ENCODE measurements around the gene FAM120B. TPM values are rescaled to one million over a fixed set of nuclear protein-coding genes. Genes with fewer than 3 reads are reported as not detected.

FAM120B gene
- total RNA-seq, 1 donor from 2014 or later = 25.2 TPM

DNA sequence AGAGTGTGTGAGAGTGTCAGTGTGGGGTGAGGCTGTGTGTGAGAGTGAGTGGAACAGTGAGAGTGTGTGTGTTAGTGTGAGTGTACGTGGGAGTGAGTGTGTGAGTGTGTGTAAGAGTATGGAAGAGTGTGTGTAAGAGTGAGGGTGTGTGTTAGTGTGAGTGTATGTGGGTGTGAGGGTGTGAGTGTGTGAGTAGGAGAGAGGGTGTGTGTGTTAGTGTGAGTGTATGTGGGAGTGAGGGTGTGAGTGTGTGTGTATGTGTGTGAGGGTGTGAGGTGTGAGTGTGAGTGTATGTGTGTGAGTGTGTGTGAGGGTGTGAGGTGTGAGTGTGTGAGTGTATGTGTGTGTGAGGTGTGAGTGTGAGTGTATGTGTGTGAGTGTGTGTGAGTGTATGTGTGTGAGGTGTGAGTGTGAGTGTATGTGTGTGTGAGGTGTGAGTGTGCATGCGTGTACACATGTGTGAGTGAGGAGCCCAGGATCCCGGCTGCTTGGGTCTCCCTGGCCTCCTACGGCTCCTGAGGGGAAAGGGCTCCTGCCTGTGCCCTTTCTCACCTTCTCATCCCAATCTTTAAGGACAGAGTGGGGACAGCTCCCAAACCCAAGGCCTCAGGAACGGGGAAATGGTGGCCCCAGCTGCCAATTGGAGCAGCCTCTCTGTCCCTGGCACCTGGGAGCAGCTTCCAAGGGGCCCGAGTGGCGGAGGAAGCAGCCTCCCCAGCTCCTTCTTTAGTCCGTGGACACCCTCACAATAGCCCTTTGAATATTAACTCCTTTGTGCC lies 146.4 kb downstream of the FAM120B start:
- intact Hi-C loops (cut with micrococcal nuclease) = no loop called here

DNA sequence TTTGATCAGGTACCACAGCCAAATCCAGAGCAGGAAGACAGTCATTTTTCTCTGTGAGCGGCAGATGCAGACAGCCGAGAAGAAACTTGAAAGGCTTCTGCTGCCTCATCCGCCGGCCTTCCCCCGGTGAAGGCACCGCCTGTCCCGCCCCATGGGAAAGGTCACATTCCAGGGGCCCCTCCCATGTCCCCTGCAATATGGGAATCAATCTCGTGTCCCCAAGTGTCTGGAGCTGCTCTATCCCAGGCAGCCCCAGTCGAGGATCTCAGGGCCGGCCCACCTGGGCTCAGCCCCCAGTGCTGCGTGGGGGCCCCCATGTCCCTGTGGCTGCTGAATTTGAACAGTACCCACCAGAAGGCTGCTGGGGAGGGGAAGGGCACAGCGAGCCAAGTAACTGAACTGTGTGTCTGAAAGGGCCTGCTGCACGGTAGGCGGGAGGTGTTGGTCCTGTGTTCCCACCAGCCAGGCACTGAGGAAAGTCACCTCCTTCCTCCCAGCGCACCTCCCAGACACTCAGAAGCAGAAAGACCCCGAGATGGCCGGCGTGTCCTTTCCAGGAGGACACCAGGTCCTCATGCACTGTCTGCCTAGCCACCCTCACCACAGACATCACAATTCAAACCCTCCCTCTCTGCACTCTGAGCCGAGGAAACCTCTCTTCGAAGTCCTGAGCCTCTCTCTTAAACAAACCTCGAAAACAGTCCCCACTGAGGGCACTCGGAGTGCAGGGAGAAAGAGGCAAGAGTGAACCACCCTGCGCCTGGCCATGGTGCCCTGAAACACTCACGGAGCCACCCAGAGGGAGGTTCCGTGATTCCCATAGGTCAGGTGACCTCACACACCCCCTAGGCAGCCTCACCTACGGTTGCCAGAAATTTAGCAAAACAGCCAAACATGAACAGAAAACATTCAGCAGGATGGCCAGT lies 147.3 kb downstream of the FAM120B start:
- intact Hi-C loops (cut with micrococcal nuclease) = no loop called here

DNA sequence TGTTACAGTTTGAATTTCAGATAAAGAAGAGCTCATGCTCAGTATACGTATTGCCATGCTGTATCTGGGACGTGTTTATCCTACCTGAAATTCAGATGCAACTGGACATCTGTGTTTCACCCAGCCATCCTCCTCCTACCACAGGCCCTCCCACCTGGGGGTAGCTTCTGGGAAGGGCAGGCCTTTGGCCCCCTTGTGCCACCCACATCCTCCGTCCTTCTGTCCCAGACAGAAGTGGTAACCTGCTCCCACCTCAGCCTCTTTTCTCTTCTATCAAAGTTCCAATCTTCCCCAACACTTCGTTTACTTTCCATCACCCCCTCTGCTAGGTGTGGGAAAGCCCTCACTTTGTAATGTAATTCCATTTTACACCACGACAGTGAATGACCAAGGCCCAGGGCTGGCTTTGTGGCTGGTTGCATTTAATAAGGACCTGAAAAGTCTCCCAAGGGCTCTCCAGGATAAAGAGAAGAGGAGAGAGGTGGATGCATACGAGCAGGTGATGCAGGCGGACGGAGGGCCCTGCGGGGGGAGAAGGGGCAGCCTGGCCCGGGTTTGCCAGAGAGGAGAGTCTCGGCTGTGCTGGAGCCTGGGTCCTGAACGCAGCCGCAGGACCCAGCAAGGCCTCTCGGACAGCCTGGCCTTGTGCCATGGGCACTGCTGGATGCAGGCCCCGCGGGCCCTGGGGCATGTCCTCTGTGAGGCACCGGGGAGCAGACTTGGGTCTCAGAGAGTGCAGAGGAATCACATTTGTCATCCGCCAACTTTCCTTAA lies 148.1 kb downstream of the FAM120B start:
- intact Hi-C loops (cut with micrococcal nuclease) = no loop called here

DNA sequence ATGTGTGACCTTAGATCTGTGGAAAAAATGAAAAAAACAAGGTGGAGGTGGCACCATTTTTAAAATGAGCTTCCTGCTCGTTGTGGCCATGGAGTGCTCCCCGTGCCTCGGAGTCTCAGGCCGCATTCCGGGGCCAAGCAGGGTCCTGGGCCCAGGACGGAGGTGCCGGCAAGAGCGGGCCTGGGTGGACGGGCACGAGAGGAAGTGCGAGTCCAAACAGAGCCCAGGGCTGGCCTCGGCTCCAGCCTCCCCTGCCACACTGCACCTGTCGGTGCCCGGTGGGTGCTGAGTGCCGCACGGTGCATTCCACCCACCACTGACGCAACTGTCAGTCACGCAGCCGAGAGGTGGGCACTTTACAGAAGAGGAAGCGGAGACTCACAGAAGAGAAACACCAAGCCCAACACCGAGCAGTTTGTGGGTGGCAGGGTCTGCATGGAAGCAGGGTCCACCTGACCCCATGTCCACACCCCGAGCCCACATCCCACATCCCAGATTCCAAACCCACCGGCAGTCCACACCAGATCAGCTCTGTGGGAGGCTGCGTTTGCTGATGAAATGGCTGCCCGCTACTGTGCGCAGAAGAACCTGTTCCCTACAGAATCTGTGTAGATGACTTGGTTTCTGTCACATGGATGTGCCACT lies 148.9 kb downstream of the FAM120B start:
- intact Hi-C loops (cut with micrococcal nuclease) = no loop called here

DNA sequence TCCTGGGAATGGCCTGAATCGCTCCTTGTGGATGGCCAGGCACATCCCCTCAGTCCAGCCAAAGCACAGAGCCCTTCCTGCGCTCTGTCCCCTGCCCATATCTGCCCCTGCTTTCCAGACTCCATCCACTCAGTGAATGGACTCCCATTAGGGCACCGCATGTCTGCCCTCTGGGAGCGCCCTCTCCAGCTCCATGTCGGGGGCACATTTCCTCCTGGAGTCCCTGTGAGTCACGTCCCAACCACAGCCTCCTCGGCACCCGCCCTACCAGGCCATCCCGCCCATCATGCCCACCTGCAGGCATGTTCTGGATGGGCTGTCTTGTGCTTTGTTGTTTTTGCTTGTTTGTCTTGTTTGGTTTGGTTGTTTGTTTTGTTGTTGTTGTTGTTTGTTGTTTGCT lies 149.8 kb downstream of the FAM120B start:
- intact Hi-C loops (cut with micrococcal nuclease) = no loop called here

Other genes with a start within 250 kb of the FAM120B start
- gene DLL1, start 15.7 kb upstream of the FAM120B start, total RNA-seq = 0.50 TPM in 1 of 2 replicates, not detected in the other
- gene PSMB1, start 246.5 kb downstream of the FAM120B start, total RNA-seq = 186 TPM in 2 replicates
- gene TBP, start 247.6 kb downstream of the FAM120B start, total RNA-seq = 19.8 and 22.1 TPM in 2 replicates